ENCODE measurements around the gene TMEM190. TPM values are rescaled to one million over a fixed set of nuclear protein-coding genes. Genes with fewer than 3 reads are reported as not detected.
A peak's percentile ranks its signal among the peaks of the same experiment; 100 is the strongest.

TMEM190 gene
- total and polyA plus RNA-seq, 2 of the 8 experiments (the other 6 are each of a cell fraction or from before 2014, with no cell fraction given), result 1.6 TPM; not detected in 1

GRCh38 chr19:55372316-55373081, 4.1 kb upstream of the TMEM190 start:
- Histone ChIP-seq H4K20me1 (replicated peaks in 1 of 2; ENCODE audit: control insufficient read depth in 1 of 2, insufficient read depth in 2 of 2, low read length in 2 of 2) (no peaks in the 10 kb centered on the region), H3K56ac (replicated peaks; ENCODE audit: insufficient read length, low read depth, low read length) (no peak overlapping the region), H3K4me2 (ENCODE audit: insufficient read depth in 1 of 2, low read depth in 2 of 2, low read length in 2 of 2) (no peak overlapping the region), H4K5ac (ENCODE audit: insufficient read length, low read depth, low read length) (no peak overlapping the region), H2AK5ac (ENCODE audit: low read depth, low read length) (peak overlapping the region; percentile 24), H3K4me3 (ENCODE audit: extremely low read depth in 1 of 4, insufficient read depth in 2 of 4, low read depth in 3 of 4, low read length in 4 of 4) (no peak overlapping the region), H2BK120ac (replicated peaks; ENCODE audit: low read depth, low read length) (no peak overlapping the region), H3K27ac (ENCODE audit: low read depth, low read length) (no peak overlapping the region), H2BK5ac (ENCODE audit: low read depth, low read length) (no peak overlapping the region), H3K23ac (ENCODE audit: insufficient read length) (no peak overlapping the region), H3K4me1 (replicated peaks in 1 of 4; ENCODE audit: control insufficient read depth in 3 of 4, insufficient read depth in 4 of 4, low read length in 3 of 4) (peaks cover 5 to 47% (median 39%) of the 10 kb centered on the region in 4 experiments), H3K9me3 (ENCODE audit: insufficient read depth in 2 of 2, low read depth in 1 of 2, low read length in 1 of 2) (no peaks in the 10 kb centered on the region), H3K9ac (replicated peaks in 1 of 4; ENCODE audit: extremely low read depth in 1 of 4, low read depth in 3 of 4, low read length in 3 of 4) (no peak overlapping the region), H2BK12ac (ENCODE audit: low read depth, low read length) (peak overlapping the region; percentile 85; the same call in 1 of the 2 replicates), H4K91ac (replicated peaks; ENCODE audit: insufficient read length, low read length) (no peak overlapping the region), H3K79me2 (ENCODE audit: control insufficient read depth in 1 of 2, insufficient read depth in 2 of 2, low read length in 2 of 2) (no peaks in the 10 kb centered on the region), H2BK15ac (ENCODE audit: low read length) (no peak overlapping the region), H3K18ac (ENCODE audit: extremely low read depth, low read length) (peak overlapping the region; percentile 81), H4K8ac (ENCODE audit: extremely low read depth, insufficient read depth, low read length) (no peak overlapping the region; the same call in 1 of the 2 replicates), H3K79me1 (ENCODE audit: low read depth, low read length) (no peaks in the 10 kb centered on the region), H2BK20ac (ENCODE audit: low read length) (peak overlapping the region; percentile 52; the same call in 1 of the 2 replicates), H3K23me2 (ENCODE audit: low read depth, low read length) (peaks cover 19% of the 10 kb centered on the region; the same call in 1 of the 2 replicates), H3K27me3 (replicated peaks in 1 of 4; ENCODE audit: control insufficient read depth in 3 of 4, extremely low read depth in 1 of 4, insufficient read depth in 3 of 4, low read length in 3 of 4) (peaks cover 16 to 54% (median 43%) of the 10 kb centered on the region in 4 experiments), H3K36me3 (ENCODE audit: control insufficient read depth in 2 of 4, insufficient read depth in 4 of 4, low read length in 3 of 4) (no peaks in the 10 kb centered on the region), H3K14ac (ENCODE audit: insufficient read length) (no peak overlapping the region), H3K4ac (replicated peaks; ENCODE audit: insufficient read length, low read depth, low read length) (no peak overlapping the region), H2AFZ (ENCODE audit: low read length) (no peak overlapping the region)
- FAIRE-seq (no peak), DNase-seq (ENCODE audit: low read depth in 1 of 2, low spot score in 2 of 2) (no peak)
- ChIA-PET POLR2A (ENCODE audit: partially characterized antibody) (interaction anchor here (0.6 to 7.1 kb wide), 11 partner anchors 11 to 71 kb away, joined by 3 to 58 read pairs (median 3); partner anchors contain the start of genes COX6B2, KMT5C, RPL28 and TMEM238), CTCF (ENCODE audit: partially characterized antibody) (interaction anchor here (0.6 to 2.0 kb wide), 9 partner anchors 10 to 204 kb away, joined by 3 to 6 read pairs (median 3); partner anchors contain the start of genes GARIN5B and TMEM238)
- TF ChIP-seq ATF2 (IDR thresholded peaks at IDR 0.05; ENCODE audit: low read length) (no peak), JUND (IDR thresholded peaks at IDR 0.05; ENCODE audit: low read length) (0 out of 2 replicates have a peak, but pooled peaks have one; percentile 14)
- 68% methylated on average over 17 of the region's 24 CpGs; no CpG with 5 or more reads in 1 of the 2 experiments for WGBS, 2 experiments (ENCODE audit: extremely low coverage in 1 of 2, insufficient coverage in 1 of 2, insufficient read length in 1 of 2, insufficient replicate concordance in 2 of 2, low coverage in 1 of 2, low lambda C conversion rate in 2 of 2, missing lambda C conversion rate in 1 of 2)
